A549 (cell line): ENCODE data around the gene ERP44. TPM values are rescaled to one million over a fixed set of nuclear protein-coding genes. Genes with fewer than 3 reads are reported as not detected.
A peak's percentile ranks its signal among the peaks of the same experiment; 100 is the strongest.

ENCODE experiments used
- ATAC-seq, 2 experiments: fragments of 200-7000 bp in 1 of 2; fragments of >200 bp in 1 of 2; cut with Nextera tagmentation in 1 of 2; cut with Tn5 transposase in 1 of 2; 3 replicates each; pipeline versions ENCODE4 v1.8.0 to v1.9.1; 2018 to 2020; ENCODE audit warnings: mild to moderate bottlenecking in 1 of 2, moderate library complexity in 1 of 2
- CTCF ChIA-PET: fragments of 300-600 bp; sonication (Branson Sonifier 250); formaldehyde crosslinking; extraction: SDS; loops from one replicate; lab custom pipeline; 2021; ENCODE audit warnings: antibody characterized with exemption, inconsistent platforms; lab: Yijun Ruan, JAX
- POLR2A ChIA-PET: fragments of 350-600 bp; formaldehyde crosslinking; extraction: SDS; loops from one replicate; lab custom pipeline; 2021; ENCODE audit warnings: antibody characterized with exemption, inconsistent platforms; lab: Yijun Ruan, JAX
- DNase-seq, 2 experiments: peaks; one replicate each; pipeline versions ENCODE4 v3.0.0 to v3.0.0-alpha.2; 2011 to 2016; ENCODE audit warnings: low read depth in 1 of 2, low spot score in 1 of 2
- FAIRE-seq: peaks from 2 replicates; lab custom pipeline; 2011; peaks lifted over from hg19 to GRCh38; lab: Jason Lieb, UNC
- H3K27ac ChIP-seq, 2 experiments: fragments of >200 bp; sonication (Bioruptor Twin); formaldehyde crosslinking; 3 replicates each; pipeline ENCODE4 v1.5.1; 2016 to 2017
- H3K4me1 ChIP-seq: fragments of >200 bp; sonication (Bioruptor Twin); formaldehyde crosslinking; 3 replicates; pipeline ENCODE4 v1.6.1; 2016
- H3K4me2 ChIP-seq: fragments of >200 bp; sonication (Bioruptor Twin); formaldehyde crosslinking; 3 replicates; pipeline ENCODE4 v1.6.1; 2016
- H3K4me3 ChIP-seq: fragments of >200 bp; sonication (Bioruptor Twin); formaldehyde crosslinking; 3 replicates; pipeline ENCODE4 v1.5.1; 2016
- H3K9me3 ChIP-seq: fragments of >200 bp; sonication (Bioruptor Twin); formaldehyde crosslinking; 3 replicates; pipeline ENCODE4 v1.6.1; 2016
- BCL3 ChIP-seq: fragments of >200 bp; sonication (Bioruptor Twin); formaldehyde crosslinking; IDR thresholded peaks from 3 replicates; pipeline ENCODE4 v1.6.1; 2016
- BHLHE40 ChIP-seq: IDR thresholded peaks from 2 replicates; pipeline ENCODE4 v1.6.1; 2012; ENCODE audit warnings: low read depth, low read length, inconsistent platforms
- CBX8 ChIP-seq: fragments of 200-600 bp; sonication (generic); IDR thresholded peaks from 2 replicates; pipeline ENCODE4 v1.6.1; 2016
- CEBPB ChIP-seq, 2 experiments: fragments of >200 bp in 1 of 2; sonication (Bioruptor Twin) in 1 of 2; formaldehyde crosslinking in 1 of 2; IDR thresholded peaks; 2 replicates each; pipeline ENCODE4 v1.6.1; 2012 to 2016
- CHD2 ChIP-seq: fragments of 150-350 bp; IDR thresholded peaks from 2 replicates; pipeline ENCODE4 v1.6.1; 2014; ENCODE audit warnings: low read length; ENCODE audit not compliant: partially characterized antibody
- CHD4 ChIP-seq: fragments of 200-600 bp; sonication (generic); IDR thresholded peaks from 2 replicates; pipeline ENCODE4 v1.6.1; 2016; ENCODE audit warnings: antibody characterized with exemption, mild to moderate bottlenecking, borderline replicate concordance
- E2F6 ChIP-seq: IDR thresholded peaks from 2 replicates; pipeline ENCODE4 v1.6.1; 2012; ENCODE audit warnings: low read depth, borderline replicate concordance
- EHMT2 ChIP-seq: fragments of 200-600 bp; sonication (generic); IDR thresholded peaks from 2 replicates; pipeline ENCODE4 v1.6.1; 2016; ENCODE audit warnings: antibody characterized with exemption, low read depth, mild to moderate bottlenecking, moderate library complexity
- EP300 ChIP-seq, 2 experiments: fragments of >200 bp; sonication (Bioruptor Twin); formaldehyde crosslinking; IDR thresholded peaks; 2 replicates in 1 of 2; 3 replicates in 1 of 2; pipeline ENCODE4 v1.6.1; 2016 to 2017
- GATA3 ChIP-seq: IDR thresholded peaks from 2 replicates; pipeline ENCODE4 v1.6.1; 2012; ENCODE audit warnings: borderline replicate concordance
- HES2 ChIP-seq: fragments of >200 bp; sonication (Bioruptor Twin); formaldehyde crosslinking; IDR thresholded peaks from 2 replicates; pipeline ENCODE4 v1.6.1; 2016
- HEYL ChIP-seq: fragments of 250-450 bp; sonication (Bioruptor Pico); IDR thresholded peaks from 2 replicates; pipeline ENCODE4 v1.8.0; 2021; ENCODE audit warnings: mild to moderate bottlenecking, moderate library complexity
- HOXA7 ChIP-seq: fragments of 250-450 bp; sonication (Bioruptor Pico); IDR thresholded peaks from 2 replicates; pipeline ENCODE4 v1.5.0; 2020; ENCODE audit warnings: mild to moderate bottlenecking, moderate library complexity
- HOXB13 ChIP-seq: fragments of 250-450 bp; sonication (Bioruptor Pico); IDR thresholded peaks from 2 replicates; pipeline ENCODE4 v1.5.0; 2020; ENCODE audit warnings: low read depth, mild to moderate bottlenecking, moderate library complexity
- JUNB ChIP-seq: fragments of >200 bp; sonication (Bioruptor Twin); formaldehyde crosslinking; IDR thresholded peaks from 2 replicates; pipeline ENCODE4 v1.6.1; 2016
- KDM5A ChIP-seq: fragments of 200-600 bp; sonication (generic); IDR thresholded peaks from 2 replicates; pipeline ENCODE4 v1.6.1; 2016; ENCODE audit warnings: antibody characterized with exemption, mild to moderate bottlenecking
- MAZ ChIP-seq: fragments of 150-350 bp; IDR thresholded peaks from 2 replicates; pipeline ENCODE4 v1.6.1; 2014; ENCODE audit warnings: antibody characterized with exemption, low read depth, low read length, borderline replicate concordance
- NPAS2 ChIP-seq: fragments of 250-450 bp; sonication (Bioruptor Pico); IDR thresholded peaks from 2 replicates; pipeline ENCODE4 v1.8.0; 2022; ENCODE audit warnings: mild to moderate bottlenecking, moderate library complexity, borderline replicate concordance
- PHF8 ChIP-seq: fragments of 200-600 bp; sonication (generic); IDR thresholded peaks from 2 replicates; pipeline ENCODE4 v1.6.1; 2016; ENCODE audit warnings: low read depth, mild to moderate bottlenecking, antibody characterized with exemption, moderate library complexity, borderline replicate concordance
- POLR2AphosphoS2 ChIP-seq: conservative IDR thresholded peaks from 2 replicates; pipeline ENCODE4 v1.6.1; 2012; ENCODE audit warnings: low read length, improper control_type of control experiment, inconsistent platforms
- USF2 ChIP-seq: fragments of 450-650 bp; IDR thresholded peaks from 2 replicates; pipeline ENCODE4 v1.6.1; 2014; ENCODE audit warnings: antibody characterized with exemption
- ZC3H11A ChIP-seq: fragments of 450-650 bp; IDR thresholded peaks from 2 replicates; pipeline ENCODE4 v1.6.1; 2014; ENCODE audit warnings: antibody characterized with exemption, mild to moderate bottlenecking
- WGBS: methylation state at CpG from one replicate; pipeline ENCODE4 v1.1.6; 2017; ENCODE audit errors: missing lambda C conversion rate; 5-methylcytosine and 5-hydroxymethylcytosine counted together
- polyA plus RNA-seq, 4 experiments: library from polyadenylated mRNA; depleted of rRNA in 3 of 4; stranded (reverse); fragments of >200 nt; fragmentation: RNase III in 1 of 4; extraction: RNeasy Plus Mini Kit Qiagen cat#74134 plus additional on column Dnase treatment in 1 of 4; gene quantifications; 2 replicates in 3 of 4; 3 replicates in 1 of 4; pipeline ENCODE4 v1.2.3, GENCODE V29; 2011 to 2017
- TF ChIP-seq, protein P1 (sequence below): fragments of 150-350 bp; IDR thresholded peaks from 2 replicates; pipeline ENCODE4 v1.6.1; 2014; ENCODE audit warnings: low read depth, mild to moderate bottlenecking, low read length
- TF ChIP-seq, protein P2 (sequence below): IDR thresholded peaks from 2 replicates; pipeline ENCODE4 v1.6.1; 2012

Gene ERP44
- polyA plus RNA-seq, 2 of the 4 experiments (the other 2 are of a cell fraction): 12.4 to 19.4 TPM

DNA sequence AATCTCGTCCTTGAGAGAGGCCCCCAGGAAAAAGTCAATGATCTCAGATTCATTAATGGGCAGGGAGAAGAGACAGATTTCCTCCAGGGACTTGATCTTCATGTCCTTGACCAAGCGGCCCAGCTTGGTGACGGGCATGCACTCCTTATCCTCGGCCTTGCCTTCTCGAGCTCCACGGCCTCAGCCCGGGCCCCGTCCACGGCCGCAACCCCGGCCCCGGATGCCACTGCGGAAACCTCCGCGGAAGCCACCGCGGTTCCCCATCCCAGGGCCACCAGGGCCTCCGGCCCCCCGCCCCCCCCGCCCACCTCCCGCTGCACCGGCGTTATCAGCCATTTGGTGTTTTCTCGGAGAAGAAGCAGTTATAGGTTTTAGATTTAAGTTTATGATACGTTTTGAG, 18.5 kb upstream of the ERP44 start (continued):
- TF ChIP-seq, protein P1, sequence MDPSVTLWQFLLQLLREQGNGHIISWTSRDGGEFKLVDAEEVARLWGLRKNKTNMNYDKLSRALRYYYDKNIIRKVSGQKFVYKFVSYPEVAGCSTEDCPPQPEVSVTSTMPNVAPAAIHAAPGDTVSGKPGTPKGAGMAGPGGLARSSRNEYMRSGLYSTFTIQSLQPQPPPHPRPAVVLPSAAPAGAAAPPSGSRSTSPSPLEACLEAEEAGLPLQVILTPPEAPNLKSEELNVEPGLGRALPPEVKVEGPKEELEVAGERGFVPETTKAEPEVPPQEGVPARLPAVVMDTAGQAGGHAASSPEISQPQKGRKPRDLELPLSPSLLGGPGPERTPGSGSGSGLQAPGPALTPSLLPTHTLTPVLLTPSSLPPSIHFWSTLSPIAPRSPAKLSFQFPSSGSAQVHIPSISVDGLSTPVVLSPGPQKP: no peak
- no peak for TF ChIP-seq CEBPB (IDR thresholded peaks at IDR 0.05)
- no peak for TF ChIP-seq GATA3

GRCh38 chr9:100112677-100113336, 14.0 kb upstream of the ERP44 start:
- Histone ChIP-seq H3K4me3 (no peak overlapping the region), H3K4me2 (no peak overlapping the region), H3K27ac (no peak overlapping the region), H3K9me3 (no peaks in the 10 kb centered on the region), H3K4me1 (no peaks in the 10 kb centered on the region)
- FAIRE-seq (no peak), ATAC-seq (no peak), DNase-seq (no peak)
- 89% methylated on average over 2 of the region's 2 CpGs for WGBS
- TF ChIP-seq HOXA7 (no peak), MAZ (no peak), EP300 (IDR thresholded peaks at IDR 0.05) (no peak), JUNB (no peak), NPAS2 (CRISPR knock-in tag) (no peak), BCL3 (no peak), PHF8 (no peak), HEYL (CRISPR knock-in tag) (no peak), CHD4 (no peak), ZC3H11A (no peak), CHD2 (no peak), E2F6 (no peak)
- TF ChIP-seq, protein P2, sequence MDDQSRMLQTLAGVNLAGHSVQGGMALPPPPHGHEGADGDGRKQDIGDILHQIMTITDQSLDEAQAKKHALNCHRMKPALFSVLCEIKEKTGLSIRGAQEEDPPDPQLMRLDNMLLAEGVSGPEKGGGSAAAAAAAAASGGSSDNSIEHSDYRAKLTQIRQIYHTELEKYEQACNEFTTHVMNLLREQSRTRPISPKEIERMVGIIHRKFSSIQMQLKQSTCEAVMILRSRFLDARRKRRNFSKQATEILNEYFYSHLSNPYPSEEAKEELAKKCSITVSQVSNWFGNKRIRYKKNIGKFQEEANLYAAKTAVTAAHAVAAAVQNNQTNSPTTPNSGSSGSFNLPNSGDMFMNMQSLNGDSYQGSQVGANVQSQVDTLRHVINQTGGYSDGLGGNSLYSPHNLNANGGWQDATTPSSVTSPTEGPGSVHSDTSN: no peak
- ChIA-PET POLR2A (no interaction called here), CTCF (interaction anchor here (0.8 to 3.3 kb wide), 2 partner anchors 9 to 11 kb away, joined by 3 to 12 read pairs; no protein-coding TSS in a partner anchor)

DNA sequence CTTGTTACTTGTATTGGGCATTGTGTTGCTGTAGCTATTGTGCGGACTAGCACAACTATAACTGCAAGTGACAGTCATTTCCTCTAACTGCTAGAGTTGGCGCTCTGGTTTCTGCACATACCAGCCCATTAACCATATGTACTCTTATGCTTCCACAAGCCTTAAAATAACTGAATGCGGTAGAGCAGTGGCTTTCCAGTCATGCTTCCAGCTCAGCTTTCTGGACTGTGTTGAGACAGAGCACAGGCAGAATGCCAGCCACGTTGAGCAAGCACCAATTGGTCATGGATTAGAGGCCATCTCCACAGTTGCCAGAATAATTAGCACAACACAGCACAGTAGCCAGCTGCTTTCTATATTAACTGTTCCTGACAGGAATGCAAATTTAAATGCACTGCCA, 12.4 kb upstream of the ERP44 start:
- FAIRE-seq (no peak), ATAC-seq (peak in 1 of 2 experiments; percentile 36; a peak in 2 of 6 replicates), DNase-seq (no peak)
- Histone ChIP-seq H3K4me2 (no peak overlapping the region), H3K4me3 (no peak overlapping the region), H3K27ac (no peak overlapping the region), H3K4me1 (no peaks in the 10 kb centered on the region), H3K9me3 (no peaks in the 10 kb centered on the region)
- WGBS: 82% methylated on average over 4 of the region's 4 CpGs
- POLR2A ChIA-PET: no interaction called here
- TF ChIP-seq CHD2 (no peak), KDM5A (no peak), JUNB (no peak), CBX8 (no peak), POLR2AphosphoS2 (no peak), CHD4 (no peak), HOXB13 (CRISPR knock-in tag) (no peak), MAZ (no peak), HES2 (no peak), USF2 (no peak), BHLHE40 (no peak), EHMT2 (no peak)
- TF ChIP-seq, protein P2: no peak
- CTCF ChIA-PET: interaction anchor here (3.3 kb wide), 1 partner anchor 9 kb away, joined by 12 read pairs; no protein-coding TSS in a partner anchor
